Naive thymus-derived CD4-positive, alpha-beta T cell (primary cell): ENCODE data around the gene SHC3. TPM values are rescaled to one million over a fixed set of nuclear protein-coding genes. Genes with fewer than 3 reads are reported as not detected.

ENCODE experiments used
- ATAC-seq: fragments of 150-1000 bp; cut with Tn5 transposase; 2 replicates; pipeline ENCODE4 v1.10.0; 2021; ENCODE audit warnings: mild to moderate bottlenecking, moderate library complexity
- CTCF ChIA-PET: fragments of 350-600 bp; sonication (Branson Sonifier 250); formaldehyde crosslinking; loops from one replicate; lab custom pipeline; 2021; ENCODE audit warnings: antibody characterized with exemption; lab: Charles Lee
- POLR2A ChIA-PET: fragments of 350-600 bp; sonication (Branson Sonifier 250); formaldehyde crosslinking; loops from one replicate; lab custom pipeline; 2021; ENCODE audit warnings: antibody characterized with exemption, inconsistent platforms; lab: Charles Lee
- DNase-seq, 9 donors: peaks; one replicate each; pipeline versions ENCODE4 v3.0.0 to v3.0.0-alpha.2; 2020 to 2022; ENCODE audit warnings: mixed read lengths in 1 of 9
- H3K27ac ChIP-seq: one replicate; pipeline ENCODE4 v1.7.0; 2013; ENCODE audit warnings: mild to moderate bottlenecking, low read depth, low read length, moderate library complexity
- H3K27me3 ChIP-seq, 2 donors: one replicate each; pipeline ENCODE4 v1.7.0; 2013; ENCODE audit warnings: low read length in 2 of 2, mild to moderate bottlenecking in 2 of 2, moderate library complexity in 2 of 2; ENCODE audit not compliant: control insufficient read depth in 2 of 2, insufficient read depth in 2 of 2
- H3K36me3 ChIP-seq, 3 experiments: 1 replicate in 2 of 3; 2 replicates in 1 of 3; pipeline ENCODE4 v1.7.0; 2013; ENCODE audit warnings: low read length in 3 of 3, mild to moderate bottlenecking in 3 of 3, moderate library complexity in 1 of 3; ENCODE audit not compliant: insufficient read depth in 3 of 3, control insufficient read depth in 2 of 3
- H3K4me1 ChIP-seq, 2 donors: one replicate each; pipeline ENCODE4 v1.7.0; 2013; ENCODE audit warnings: low read length in 2 of 2, mild to moderate bottlenecking in 2 of 2, moderate library complexity in 1 of 2; ENCODE audit not compliant: control insufficient read depth in 2 of 2, insufficient read depth in 2 of 2
- H3K4me3 ChIP-seq: 2 replicates; pipeline ENCODE4 v1.7.0; 2013; ENCODE audit warnings: mild to moderate bottlenecking, low read length
- H3K9me3 ChIP-seq, 3 experiments: 1 replicate in 2 of 3; 2 replicates in 1 of 3; pipeline ENCODE4 v1.7.0; 2013; ENCODE audit warnings: low read length in 3 of 3; ENCODE audit not compliant: control insufficient read depth in 2 of 3
- H3K27ac Mint-ChIP-seq, 9 donors: one replicate each; pipeline ENCODE4 v1.8.0; 2020 to 2022; ENCODE audit warnings: mixed read lengths in 9 of 9, mild to moderate bottlenecking in 8 of 9, moderate library complexity in 5 of 9, inconsistent platforms in 2 of 9
- H3K27me3 Mint-ChIP-seq, 5 donors: one replicate each; pipeline ENCODE4 v1.8.0; 2021 to 2022; ENCODE audit warnings: mixed read lengths in 5 of 5, mild to moderate bottlenecking in 1 of 5
- H3K36me3 Mint-ChIP-seq, 5 donors: one replicate each; pipeline ENCODE4 v1.8.0; 2020 to 2022; ENCODE audit warnings: mixed read lengths in 5 of 5, mild to moderate bottlenecking in 3 of 5, inconsistent platforms in 1 of 5
- H3K4me1 Mint-ChIP-seq, 7 donors: one replicate each; pipeline ENCODE4 v1.8.0; 2020 to 2022; ENCODE audit warnings: mixed read lengths in 7 of 7, mild to moderate bottlenecking in 3 of 7, inconsistent platforms in 1 of 7
- H3K4me3 Mint-ChIP-seq, 10 donors: one replicate each; pipeline ENCODE4 v1.8.0; 2020 to 2022; ENCODE audit warnings: mild to moderate bottlenecking in 10 of 10, mixed read lengths in 10 of 10, moderate library complexity in 6 of 10, inconsistent platforms in 2 of 10
- H3K9me3 Mint-ChIP-seq, 11 donors: one replicate each; pipeline ENCODE4 v1.8.0; 2020 to 2022; ENCODE audit warnings: mixed read lengths in 11 of 11, mild to moderate bottlenecking in 4 of 11, inconsistent platforms in 1 of 11, moderate library complexity in 1 of 11
- intact Hi-C, 2 donors: fragments of 100-400 bp; cut with micrococcal nuclease; formaldehyde crosslinking; loops; one replicate each; pipeline ENCODE4 v1.15.1; 2023
- polyA plus RNA-seq, 2 donors: library from polyadenylated mRNA; unstranded; fragments of 300-500 nt; fragmentation: Illumina TruSeq; gene quantifications; one replicate each; pipeline ENCODE4 v1.2.3, GENCODE V29; 2021
- total RNA-seq, 6 experiments: library from RNA in 5 of 6; stranded (reverse) in 5 of 6; gene quantifications; 1 replicate in 5 of 6; 2 replicates in 1 of 6; pipeline ENCODE4 v1.2.3 and lab custom pipeline; 2021 to 2026

SHC3 gene
- total and polyA plus RNA-seq, 7 experiments from 2014 or later: 0.02 to 0.11 (median 0.07) TPM; not detected in 3

DNA sequence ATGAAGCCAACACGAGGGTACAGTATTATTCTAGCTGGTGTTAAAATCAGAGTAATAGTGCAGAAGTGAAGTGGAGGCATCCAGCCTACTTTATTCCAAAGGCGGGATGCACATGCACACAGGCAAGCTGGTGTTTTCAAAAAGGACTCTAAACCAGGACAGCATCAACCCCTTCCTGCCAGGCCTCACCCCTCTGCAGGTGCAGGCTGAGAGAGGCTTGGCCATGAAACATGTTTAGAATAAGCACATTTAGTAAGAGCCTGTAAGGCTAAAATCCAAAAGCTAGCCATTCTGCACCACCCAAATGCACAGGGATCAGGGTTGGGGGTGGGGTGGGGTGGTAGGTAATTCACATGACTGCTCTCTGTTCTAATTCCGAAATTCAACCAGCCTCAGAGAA is 71.2 kb downstream of the SHC3 start:
- ChIA-PET CTCF (no interaction called here), POLR2A (no interaction called here)
- Mint-ChIP-seq H3K9me3 (peaks cover 0 to 5% (median 0%) of the 10 kb centered on the region in 11 donors), H3K27me3 (peaks cover 9 to 25% (median 17%) of the 10 kb centered on the region in 5 donors), H3K4me1 (no peaks in the 10 kb centered on the region), H3K36me3 (peaks cover 0 to 5% (median 0%) of the 10 kb centered on the region in 5 donors), H3K4me3 (no peak overlapping the region), H3K27ac (no peak overlapping the region)
- Histone ChIP-seq H3K36me3 (no peaks in the 10 kb centered on the region), H3K9me3 (no peaks in the 10 kb centered on the region), H3K27me3 (no peaks in the 10 kb centered on the region), H3K4me1 (no peaks in the 10 kb centered on the region), H3K4me3 (no peak overlapping the region), H3K27ac (no peak overlapping the region)
- intact Hi-C loops: no loop called here
- DNase-seq: no peak
- ATAC-seq: no peak

DNA sequence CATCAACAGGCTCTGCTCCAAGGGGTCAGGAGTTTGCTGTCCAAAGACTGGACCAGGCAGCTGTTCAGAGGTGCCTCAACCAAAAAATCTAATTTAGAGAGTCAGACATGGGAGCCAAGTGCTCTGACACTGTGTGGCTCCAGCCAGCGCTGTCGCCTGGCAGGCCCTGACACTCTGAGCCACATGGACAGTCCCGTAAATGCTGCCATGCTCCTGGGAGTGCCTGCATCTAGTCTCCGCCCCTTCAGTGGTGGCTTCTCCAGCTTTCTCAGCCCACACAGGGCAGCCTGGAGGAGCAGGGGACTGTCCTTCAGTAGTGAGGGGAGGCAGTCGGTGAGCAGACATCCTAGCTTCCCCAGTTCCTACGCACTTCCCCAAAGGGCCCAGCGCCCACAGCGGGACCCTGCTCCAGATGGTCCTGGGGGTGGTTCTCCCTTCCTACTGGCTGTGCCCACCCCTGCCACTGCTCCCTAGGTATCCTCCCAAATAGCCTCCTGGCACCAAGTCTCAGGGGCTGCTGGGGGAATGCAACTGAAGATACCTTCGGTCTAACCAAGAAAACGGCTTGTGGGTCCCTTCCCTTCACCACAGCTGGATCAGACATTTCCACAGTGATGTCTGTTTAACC is 72.3 kb downstream of the SHC3 start:
- no peak overlapping the region for H3K27ac Mint-ChIP-seq
- peaks cover 0 to 5% (median 0%) of the 10 kb centered on the region in 5 donors for H3K36me3 Mint-ChIP-seq
- Histone ChIP-seq H3K4me3 (no peak overlapping the region), H3K36me3 (no peaks in the 10 kb centered on the region), H3K27ac (no peak overlapping the region), H3K27me3 (no peaks in the 10 kb centered on the region), H3K4me1 (no peaks in the 10 kb centered on the region), H3K9me3 (no peaks in the 10 kb centered on the region)
- DNase-seq (no peak), ATAC-seq (no peak)
- H3K4me3 Mint-ChIP-seq: no peak overlapping the region
- H3K4me1 Mint-ChIP-seq: no peaks in the 10 kb centered on the region
- H3K27me3 Mint-ChIP-seq: peaks cover 9 to 25% (median 17%) of the 10 kb centered on the region in 5 donors
- intact Hi-C loops: no loop called here
- CTCF ChIA-PET: no interaction called here
- H3K9me3 Mint-ChIP-seq: peaks cover 0 to 5% (median 0%) of the 10 kb centered on the region in 11 donors
- POLR2A ChIA-PET: no interaction called here

DNA sequence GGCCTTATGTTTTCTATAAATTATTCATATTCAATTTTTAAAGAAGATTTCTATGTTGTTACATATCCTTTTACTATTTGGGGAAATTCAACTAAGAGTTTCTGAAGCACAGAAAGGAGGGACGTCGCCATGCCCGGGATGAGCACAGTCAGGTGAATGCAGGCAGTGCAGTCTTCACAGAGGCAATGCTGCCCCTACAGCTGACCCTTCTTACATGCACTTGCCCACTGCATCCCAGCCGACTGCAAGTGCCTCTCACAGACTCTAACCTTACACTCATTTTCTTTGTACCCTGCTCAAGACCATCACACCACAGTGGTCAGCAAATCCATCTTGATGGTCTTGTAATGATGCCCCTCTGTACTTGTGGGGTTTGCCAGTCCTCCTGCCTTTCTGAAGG is 73.8 kb downstream of the SHC3 start:
- no peak overlapping the region for H3K4me3 ChIP-seq
- no peak overlapping the region for H3K27ac ChIP-seq
- no peaks in the 10 kb centered on the region for H3K9me3 ChIP-seq
- no peak for ATAC-seq
- H3K36me3 ChIP-seq: no peaks in the 10 kb centered on the region
- H3K9me3 Mint-ChIP-seq: peaks cover 0 to 5% (median 0%) of the 10 kb centered on the region in 11 donors
- no peak overlapping the region for H3K27ac Mint-ChIP-seq
- no peak for DNase-seq
- CTCF ChIA-PET: no interaction called here
- intact Hi-C loops: no loop called here
- no peaks in the 10 kb centered on the region for H3K4me1 Mint-ChIP-seq
- no peaks in the 10 kb centered on the region for H3K4me1 ChIP-seq
- H3K27me3 ChIP-seq: no peaks in the 10 kb centered on the region
- H3K4me3 Mint-ChIP-seq: no peak overlapping the region
- H3K36me3 Mint-ChIP-seq: peaks cover 0 to 5% (median 0%) of the 10 kb centered on the region in 5 donors
- POLR2A ChIA-PET: no interaction called here
- peaks cover 9 to 22% (median 16%) of the 10 kb centered on the region in 5 donors for H3K27me3 Mint-ChIP-seq

DNA sequence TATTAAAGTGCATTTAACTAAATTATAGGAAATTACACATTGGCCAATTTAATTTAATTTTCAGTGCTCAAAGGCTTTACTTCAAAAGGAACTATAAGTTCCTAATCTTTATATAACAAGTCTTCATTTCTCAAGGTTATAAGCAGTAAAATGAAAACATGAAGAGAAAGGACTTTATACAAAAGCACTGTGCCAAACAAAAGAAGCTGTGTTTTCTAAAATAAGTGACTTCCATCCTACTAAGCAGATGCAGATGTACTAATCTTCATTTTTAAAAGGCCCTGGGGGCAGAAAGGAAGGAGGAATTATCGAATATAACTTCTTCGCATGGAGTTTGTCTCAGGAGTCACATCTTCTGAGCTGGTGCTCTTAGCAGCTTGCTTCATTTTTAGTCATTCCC is 81.4 kb downstream of the SHC3 start:
- Histone ChIP-seq H3K36me3 (no peaks in the 10 kb centered on the region), H3K27ac (no peak overlapping the region), H3K4me3 (no peak overlapping the region), H3K4me1 (no peaks in the 10 kb centered on the region), H3K9me3 (no peaks in the 10 kb centered on the region), H3K27me3 (no peaks in the 10 kb centered on the region)
- intact Hi-C loops: no loop called here
- ATAC-seq (no peak), DNase-seq (no peak)
- no peak overlapping the region for H3K27ac Mint-ChIP-seq
- no peaks in the 10 kb centered on the region for H3K9me3 Mint-ChIP-seq
- ChIA-PET CTCF (interaction anchor here (0.6 kb wide), 1 partner anchor 286 kb away, joined by 3 read pairs; no protein-coding TSS in a partner anchor), POLR2A (no interaction called here)
- no peaks in the 10 kb centered on the region for H3K4me1 Mint-ChIP-seq
- H3K4me3 Mint-ChIP-seq: no peak overlapping the region
- H3K36me3 Mint-ChIP-seq: no peaks in the 10 kb centered on the region
- peaks cover 10 to 19% (median 11%) of the 10 kb centered on the region in 5 donors for H3K27me3 Mint-ChIP-seq

DNA sequence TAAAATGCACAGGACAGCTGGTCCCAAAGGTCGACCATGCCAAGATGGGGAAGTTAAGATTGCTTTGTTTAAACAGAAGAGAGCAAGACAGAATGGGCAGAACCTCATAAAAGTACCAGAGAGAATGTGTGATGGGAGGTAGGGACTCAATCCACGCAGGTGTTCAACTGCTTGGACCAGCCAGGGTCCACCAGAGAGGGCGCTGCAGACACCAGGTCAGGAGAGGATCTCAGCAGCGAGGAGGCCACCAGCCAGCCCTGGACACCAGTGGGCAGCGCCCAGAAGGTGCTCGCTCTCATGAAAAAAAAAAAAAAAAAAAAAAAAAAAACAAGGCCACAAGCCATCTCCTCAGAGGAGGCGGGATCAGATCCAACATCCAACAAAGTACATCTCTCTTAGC is 81.8 kb downstream of the SHC3 start:
- no peaks in the 10 kb centered on the region for H3K9me3 ChIP-seq
- Mint-ChIP-seq H3K9me3 (peaks cover 0 to under 1% (median 0%) of the 10 kb centered on the region in 11 donors), H3K36me3 (no peaks in the 10 kb centered on the region), H3K4me3 (no peak overlapping the region), H3K4me1 (no peaks in the 10 kb centered on the region), H3K27me3 (peaks cover 8 to 19% (median 11%) of the 10 kb centered on the region in 5 donors), H3K27ac (no peak overlapping the region)
- ChIA-PET CTCF (interaction anchor here (0.6 kb wide), 1 partner anchor 286 kb away, joined by 3 read pairs; no protein-coding TSS in a partner anchor), POLR2A (no interaction called here)
- intact Hi-C loops: no loop called here
- no peaks in the 10 kb centered on the region for H3K4me1 ChIP-seq
- no peak for DNase-seq
- no peak for ATAC-seq
- no peak overlapping the region for H3K27ac ChIP-seq
- no peaks in the 10 kb centered on the region for H3K36me3 ChIP-seq
- H3K4me3 ChIP-seq: no peak overlapping the region
- H3K27me3 ChIP-seq: no peaks in the 10 kb centered on the region

DNA sequence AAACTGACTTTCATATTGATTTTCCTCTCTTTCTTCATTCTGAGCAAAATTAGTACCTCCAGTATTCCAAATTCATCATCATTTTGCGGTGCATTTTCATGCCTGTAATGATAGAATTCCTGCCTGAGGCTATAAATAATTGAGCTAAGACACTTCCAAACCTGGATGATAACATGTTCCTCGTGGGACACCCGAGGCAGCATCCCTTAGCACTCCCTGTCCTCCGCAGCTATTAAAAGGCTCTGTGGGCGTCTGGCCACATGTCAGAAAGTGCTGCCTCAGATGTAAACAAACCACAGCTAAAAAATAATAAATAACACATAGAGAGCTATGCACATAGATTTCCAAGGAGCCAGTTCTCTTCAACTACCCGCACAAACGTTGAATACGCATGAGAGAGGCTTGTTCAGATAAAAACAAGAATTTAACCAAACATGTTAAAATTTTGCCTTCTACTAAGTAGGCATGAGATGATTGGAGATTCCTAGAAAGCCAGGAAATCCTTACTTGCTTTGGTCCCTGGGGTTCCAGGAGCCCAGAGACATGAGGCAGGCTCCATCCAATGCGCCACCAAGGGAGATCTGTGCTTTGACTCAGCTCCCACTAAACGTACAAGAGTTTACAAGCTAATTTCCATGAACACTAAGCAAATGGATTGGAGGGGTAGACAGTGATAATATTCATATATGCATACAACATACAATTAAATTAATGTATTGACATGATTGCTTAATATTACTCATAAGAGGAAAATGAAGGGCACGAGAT is 82.7 kb downstream of the SHC3 start:
- ChIA-PET POLR2A (no interaction called here), CTCF (no interaction called here)
- Mint-ChIP-seq H3K27ac (no peak overlapping the region), H3K27me3 (peaks cover 6 to 19% (median 11%) of the 10 kb centered on the region in 5 donors), H3K9me3 (peaks cover 0 to 3% (median 0%) of the 10 kb centered on the region in 11 donors), H3K4me1 (no peaks in the 10 kb centered on the region), H3K36me3 (no peaks in the 10 kb centered on the region), H3K4me3 (no peak overlapping the region)
- no peak overlapping the region for H3K27ac ChIP-seq
- ATAC-seq (no peak), DNase-seq (no peak)
- H3K9me3 ChIP-seq: no peaks in the 10 kb centered on the region
- no peaks in the 10 kb centered on the region for H3K4me1 ChIP-seq
- intact Hi-C loops: no loop called here
- no peak overlapping the region for H3K4me3 ChIP-seq
- H3K36me3 ChIP-seq: no peaks in the 10 kb centered on the region
- no peaks in the 10 kb centered on the region for H3K27me3 ChIP-seq
